HG02852 (cell line): ENCODE results near the gene SLC4A2.

Source experiments
- ATAC-seq: cut with Tn5 transposase; IDR thresholded peaks from one replicate; pipeline ENCODE4 v1.9.1; 2021; ENCODE audit warnings: mild to moderate bottlenecking, moderate library complexity; ENCODE audit not compliant: unreplicated experiment

Gene SLC4A2

DNA sequence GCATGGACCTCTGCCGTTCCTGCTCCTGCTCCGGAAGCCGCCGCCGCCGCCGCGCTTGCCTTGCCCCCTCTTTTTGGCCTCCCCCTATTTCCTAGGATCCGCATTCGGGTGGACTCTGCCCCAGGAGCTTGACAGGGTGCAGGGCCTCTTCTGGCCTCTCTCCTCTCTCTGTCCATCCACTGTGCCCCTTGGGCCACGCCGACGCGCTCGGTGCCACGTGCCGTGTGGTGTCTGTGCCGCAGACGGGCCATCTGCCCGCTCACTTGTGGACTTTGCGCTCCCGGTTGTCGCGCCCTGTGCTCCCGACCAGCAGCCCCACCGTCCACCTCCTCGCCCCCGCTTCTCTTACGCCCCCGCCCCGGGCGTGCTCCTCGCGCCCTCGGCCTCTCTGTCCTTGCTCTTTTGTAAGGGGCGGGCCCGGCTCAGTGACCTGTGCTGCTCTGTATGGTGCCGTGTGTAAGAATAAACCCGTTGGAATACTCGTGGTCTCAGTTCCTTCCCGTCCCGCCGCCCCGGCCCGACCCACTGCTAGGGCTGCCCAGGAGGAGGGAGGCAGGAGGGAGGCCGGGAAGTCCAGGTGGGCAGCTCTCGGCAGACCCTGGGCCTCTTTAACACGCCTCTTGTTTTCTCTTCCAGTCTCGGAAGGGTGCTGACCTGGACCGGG lies 63.9 kb downstream of the SLC4A2 start:
- no peak for ATAC-seq

DNA sequence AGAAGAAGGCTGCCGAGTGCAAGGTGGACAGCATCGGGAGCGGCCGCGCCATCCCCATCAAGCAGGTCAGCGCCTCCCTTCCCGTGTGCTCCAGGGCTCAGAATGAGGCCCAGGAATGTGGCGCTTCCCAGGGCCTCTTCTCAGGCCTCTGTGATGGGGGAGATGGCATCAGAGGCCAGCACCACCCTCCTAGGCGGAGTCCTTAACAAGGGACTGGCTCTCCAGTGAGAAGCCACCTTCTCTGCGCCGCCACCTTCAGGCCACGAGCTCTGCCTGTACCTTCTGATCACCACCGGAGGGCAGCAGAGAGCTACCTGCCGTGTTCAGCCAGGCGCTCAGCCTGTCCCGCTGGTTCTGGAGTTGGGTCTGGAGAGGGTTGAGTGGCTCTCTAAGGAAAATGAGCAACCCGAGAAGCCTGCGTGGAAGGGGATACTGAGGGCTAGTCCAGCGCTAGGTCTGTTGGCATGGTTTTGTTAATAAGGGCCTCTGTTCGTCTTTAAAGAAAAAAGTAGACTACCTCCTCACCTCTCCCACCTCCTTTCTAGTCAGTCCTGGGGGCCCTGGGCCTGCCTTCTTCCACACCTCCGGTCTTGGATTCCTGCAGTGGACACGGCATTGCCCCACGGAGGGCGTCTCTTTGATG lies 64.6 kb downstream of the SLC4A2 start:
- ATAC-seq, result peak; percentile 86

GRCh38 chr7:151124481-151124880 lies 65.1 kb downstream of the SLC4A2 start:
- no peak for ATAC-seq

GRCh38 chr7:151124899-151125399 lies 65.6 kb downstream of the SLC4A2 start:
- no peak for ATAC-seq

GRCh38 chr7:151125470-151125845 lies 66.1 kb downstream of the SLC4A2 start:
- no peak for ATAC-seq

GRCh38 chr7:151125846-151126481 lies 66.6 kb downstream of the SLC4A2 start:
- no peak for ATAC-seq
